BE2C (cell line): ENCODE data around the gene CEACAM19.
"Not testable (repeated sequence)": the region's sequence is repeated elsewhere in the genome, so short reads cannot be mapped to it uniquely, and the experiment has no call there.

Source experiments
- DNase-seq: peaks from one replicate; pipeline ENCODE4 v3.0.0-alpha.2; 2020
- H3K27me3 ChIP-seq: fragments of 250-450 bp; sonication (Bioruptor Pico); 2 replicates; pipeline ENCODE4 v1.5.1; 2020; ENCODE audit warnings: mild to moderate bottlenecking
- H3K36me3 ChIP-seq: fragments of 250-450 bp; sonication (Bioruptor Pico); 2 replicates; pipeline ENCODE4 v1.5.1; 2020; ENCODE audit warnings: mild to moderate bottlenecking
- H3K4me1 ChIP-seq: fragments of 250-450 bp; sonication (Bioruptor Pico); 2 replicates; pipeline ENCODE4 v1.5.1; 2020
- H3K4me3 ChIP-seq: 2 replicates; pipeline ENCODE4 v1.5.1; 2011; ENCODE audit warnings: low read depth, low read length
- H3K9me3 ChIP-seq: fragments of 250-450 bp; sonication (Bioruptor Pico); 2 replicates; pipeline ENCODE4 v1.5.1; 2020
- CTCF ChIP-seq: IDR thresholded peaks from 2 replicates; pipeline ENCODE4 v1.5.1; 2012; ENCODE audit warnings: mild to moderate bottlenecking, low read depth, low read length

CEACAM19 gene

GRCh38 chr19:44704982-44705381 lies 33.7 kb downstream of the CEACAM19 start:
- no peak overlapping the region for H3K4me3 ChIP-seq
- H3K9me3 ChIP-seq = no peaks in the 10 kb centered on the region
- no peaks in the 10 kb centered on the region for H3K27me3 ChIP-seq
- DNase-seq = no peak
- TF ChIP-seq CTCF = no peak
- H3K4me1 ChIP-seq = no peaks in the 10 kb centered on the region
- no peaks in the 10 kb centered on the region for H3K36me3 ChIP-seq

- Histone ChIP-seq H3K4me1 (no peaks in the 10 kb centered on the region), H3K9me3 (no peaks in the 10 kb centered on the region), H3K36me3 (no peaks in the 10 kb centered on the region), H3K27me3 (no peaks in the 10 kb centered on the region), H3K4me3 (no peak overlapping the region)
- TF ChIP-seq CTCF = no peak
- no peak for DNase-seq
Measured at GRCh38 chr19:44705502-44706010, 34.3 kb downstream of the CEACAM19 start.

- no peaks in the 10 kb centered on the region for H3K9me3 ChIP-seq
- DNase-seq = no peak
- no peaks in the 10 kb centered on the region for H3K36me3 ChIP-seq
- H3K4me3 ChIP-seq = no peak overlapping the region
- TF ChIP-seq CTCF = no peak
- no peaks in the 10 kb centered on the region for H3K27me3 ChIP-seq
- H3K4me1 ChIP-seq = no peaks in the 10 kb centered on the region
Measured at GRCh38 chr19:44706506-44707236, 35.4 kb downstream of the CEACAM19 start.

GRCh38 chr19:44707794-44708193 lies 36.5 kb downstream of the CEACAM19 start:
- H3K9me3 ChIP-seq = no peaks in the 10 kb centered on the region
- DNase-seq = no peak
- H3K36me3 ChIP-seq = no peaks in the 10 kb centered on the region
- H3K27me3 ChIP-seq = no peaks in the 10 kb centered on the region
- H3K4me1 ChIP-seq = no peaks in the 10 kb centered on the region
- H3K4me3 ChIP-seq = no peak overlapping the region
- no peak for TF ChIP-seq CTCF

- no peak for TF ChIP-seq CTCF
- Histone ChIP-seq H3K36me3 (no peaks in the 10 kb centered on the region), H3K27me3 (no peaks in the 10 kb centered on the region), H3K4me1 (no peaks in the 10 kb centered on the region), H3K9me3 (no peaks in the 10 kb centered on the region), H3K4me3 (no peak overlapping the region)
- no peak for DNase-seq
Measured at GRCh38 chr19:44708940-44709339, 37.7 kb downstream of the CEACAM19 start.

- not testable (repeated sequence) for DNase-seq, H3K36me3 ChIP-seq, H3K4me1 ChIP-seq, H3K4me3 ChIP-seq, H3K9me3 ChIP-seq, H3K27me3 ChIP-seq
Measured at GRCh38 chr19:44709434-44710266, 38.4 kb downstream of the CEACAM19 start.
